Breast epithelium (tissue), 3 donors: ENCODE results near the gene ZNF438.

Experiments
- CTCF ChIP-seq, 3 donors: fragments of 450-650 bp; IDR thresholded peaks; one replicate each; pipeline ENCODE4 v1.5.1; 2016 to 2017; ENCODE audit warnings: antibody characterized with exemption in 3 of 3, mild to moderate bottlenecking in 3 of 3, moderate library complexity in 3 of 3
- POLR2AphosphoS5 ChIP-seq, 3 donors: sonication (generic); formaldehyde crosslinking; IDR thresholded peaks; one replicate each; pipeline ENCODE4 v1.6.1; 2017; ENCODE audit warnings: antibody characterized with exemption in 3 of 3

DNA sequence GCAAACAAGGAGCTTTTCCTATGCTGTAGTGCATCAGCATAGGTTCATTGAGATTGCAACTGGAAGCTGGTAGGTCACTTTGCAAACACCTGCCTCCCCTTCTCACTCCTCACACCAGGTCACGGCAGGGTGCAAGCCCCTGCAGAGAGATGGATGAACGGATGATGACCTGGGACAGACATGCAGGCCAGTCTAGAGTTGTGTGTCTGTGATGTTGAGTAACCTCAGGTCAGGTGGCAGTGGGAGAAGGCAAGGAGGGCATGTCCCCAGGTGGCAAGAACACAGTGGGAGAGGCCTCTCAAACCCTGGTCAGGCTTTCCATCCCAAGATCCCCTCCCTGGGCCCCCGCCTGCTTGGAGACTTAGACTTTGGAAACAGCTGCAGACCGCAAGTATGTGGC, 205.0 kb downstream of the ZNF438 start:
- TF ChIP-seq CTCF (IDR thresholded peaks at IDR 0.05): no peak
- no peak for TF ChIP-seq POLR2AphosphoS5 (IDR thresholded peaks at IDR 0.05)
